ENCODE data around the gene PDE10A.
"Not testable (repeated sequence)": the region's sequence is repeated elsewhere in the genome, so short reads cannot be mapped to it uniquely, and the experiment has no call there.

The PDE10A gene

DNA sequence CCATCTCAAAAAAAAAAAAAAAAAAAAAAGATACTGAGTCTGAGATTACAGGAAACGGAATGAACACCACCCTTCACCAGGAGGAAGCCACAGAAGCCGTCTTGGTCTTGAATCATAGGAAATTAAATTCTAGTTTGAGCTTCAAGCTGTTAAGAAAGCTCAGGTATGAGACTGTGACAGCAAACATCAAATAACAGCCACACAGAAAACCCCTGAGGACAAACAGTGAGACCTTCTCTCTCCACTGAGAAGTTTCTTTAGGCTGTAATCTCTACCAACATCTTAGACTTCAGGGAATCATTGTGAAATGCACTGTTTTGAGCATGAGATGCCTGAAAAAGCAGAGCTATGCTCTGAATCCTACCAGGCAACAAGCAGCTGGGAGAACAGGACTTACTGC, 30.8 kb downstream of the PDE10A start:
- TF ChIP-seq, protein P1, sequence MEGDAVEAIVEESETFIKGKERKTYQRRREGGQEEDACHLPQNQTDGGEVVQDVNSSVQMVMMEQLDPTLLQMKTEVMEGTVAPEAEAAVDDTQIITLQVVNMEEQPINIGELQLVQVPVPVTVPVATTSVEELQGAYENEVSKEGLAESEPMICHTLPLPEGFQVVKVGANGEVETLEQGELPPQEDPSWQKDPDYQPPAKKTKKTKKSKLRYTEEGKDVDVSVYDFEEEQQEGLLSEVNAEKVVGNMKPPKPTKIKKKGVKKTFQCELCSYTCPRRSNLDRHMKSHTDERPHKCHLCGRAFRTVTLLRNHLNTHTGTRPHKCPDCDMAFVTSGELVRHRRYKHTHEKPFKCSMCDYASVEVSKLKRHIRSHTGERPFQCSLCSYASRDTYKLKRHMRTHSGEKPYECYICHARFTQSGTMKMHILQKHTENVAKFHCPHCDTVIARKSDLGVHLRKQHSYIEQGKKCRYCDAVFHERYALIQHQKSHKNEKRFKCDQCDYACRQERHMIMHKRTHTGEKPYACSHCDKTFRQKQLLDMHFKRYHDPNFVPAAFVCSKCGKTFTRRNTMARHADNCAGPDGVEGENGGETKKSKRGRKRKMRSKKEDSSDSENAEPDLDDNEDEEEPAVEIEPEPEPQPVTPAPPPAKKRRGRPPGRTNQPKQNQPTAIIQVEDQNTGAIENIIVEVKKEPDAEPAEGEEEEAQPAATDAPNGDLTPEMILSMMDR (IDR thresholded peaks at IDR 0.05; ENCODE audit: low read depth, low read length, missing control alignments) = no peak
- no peak for DNase-seq (ENCODE audit: low read depth)
- no peak overlapping the region for H3K4me3 ChIP-seq (ENCODE audit: low read depth, low read length)

DNA sequence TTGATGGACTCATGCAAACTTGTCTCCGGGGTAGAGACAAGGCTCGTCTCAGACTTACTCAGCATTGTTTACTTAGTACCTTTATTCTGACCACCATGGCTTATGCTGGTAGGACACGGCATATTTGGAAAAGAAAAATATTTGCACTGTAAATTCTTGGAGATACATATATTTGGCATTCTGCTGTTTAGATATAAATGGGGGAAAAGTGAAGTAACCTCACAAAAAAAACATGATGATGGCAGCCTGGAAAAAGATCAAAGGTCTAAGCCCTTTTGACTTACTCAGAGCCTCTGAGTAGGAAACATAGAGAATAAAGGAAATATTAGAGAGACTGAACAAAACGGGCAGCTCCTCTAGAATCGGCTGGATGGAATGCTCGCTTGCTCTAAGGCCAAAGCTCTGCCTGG, 32.5 kb downstream of the PDE10A start:
- no peak overlapping the region for H3K4me3 ChIP-seq (ENCODE audit: low read depth, low read length)
- TF ChIP-seq, protein P1 (IDR thresholded peaks at IDR 0.05; ENCODE audit: low read depth, low read length, missing control alignments) = no peak
- DNase-seq (ENCODE audit: low read depth) = no peak

DNA sequence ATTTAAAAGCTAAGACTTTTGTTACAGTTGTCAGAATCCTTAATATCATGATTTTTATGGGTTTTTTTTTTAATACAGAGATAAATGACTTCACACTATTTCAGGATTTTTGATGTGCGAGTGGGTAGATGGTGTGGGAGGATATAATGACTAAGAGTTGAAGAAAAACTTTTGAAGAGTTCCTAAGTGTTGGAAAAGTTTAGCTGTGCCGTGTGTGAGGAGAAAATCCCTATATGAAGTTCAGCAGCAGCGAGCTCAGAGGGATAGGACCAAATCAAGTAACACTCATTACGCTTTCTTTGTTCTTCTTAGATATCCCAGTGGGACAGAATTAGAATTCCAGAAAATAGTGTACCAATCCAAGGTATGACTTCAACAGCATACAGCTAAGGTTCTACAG, 34.1 kb downstream of the PDE10A start:
- TF ChIP-seq, protein P1 (IDR thresholded peaks at IDR 0.05; ENCODE audit: low read depth, low read length, missing control alignments) = no peak
- no peak for DNase-seq (ENCODE audit: low read depth)
- no peak overlapping the region for H3K4me3 ChIP-seq (ENCODE audit: low read depth, low read length)

DNA sequence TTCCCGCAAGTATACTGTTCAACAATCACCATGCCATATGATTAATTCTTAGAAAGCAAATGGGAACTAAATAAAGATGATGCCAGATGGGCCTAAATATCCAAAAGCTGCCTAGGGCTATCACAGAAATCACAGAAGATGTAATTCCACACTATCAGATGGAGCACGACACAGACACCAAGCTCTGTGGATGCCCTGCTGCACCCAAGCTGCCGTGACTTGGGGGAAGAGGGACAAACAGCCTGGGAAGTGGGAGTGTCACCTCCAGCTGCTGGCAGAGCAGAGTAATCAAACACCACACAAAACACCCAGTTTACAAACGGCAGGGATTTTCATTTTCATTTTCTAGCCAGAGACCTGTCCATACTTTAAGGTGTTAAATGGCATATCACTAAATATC, 35.7 kb downstream of the PDE10A start:
- no peak overlapping the region for H3K4me3 ChIP-seq (ENCODE audit: low read depth, low read length)
- DNase-seq (ENCODE audit: low read depth) = no peak
- TF ChIP-seq, protein P1 (IDR thresholded peaks at IDR 0.05; ENCODE audit: low read depth, low read length, missing control alignments) = no peak

DNA sequence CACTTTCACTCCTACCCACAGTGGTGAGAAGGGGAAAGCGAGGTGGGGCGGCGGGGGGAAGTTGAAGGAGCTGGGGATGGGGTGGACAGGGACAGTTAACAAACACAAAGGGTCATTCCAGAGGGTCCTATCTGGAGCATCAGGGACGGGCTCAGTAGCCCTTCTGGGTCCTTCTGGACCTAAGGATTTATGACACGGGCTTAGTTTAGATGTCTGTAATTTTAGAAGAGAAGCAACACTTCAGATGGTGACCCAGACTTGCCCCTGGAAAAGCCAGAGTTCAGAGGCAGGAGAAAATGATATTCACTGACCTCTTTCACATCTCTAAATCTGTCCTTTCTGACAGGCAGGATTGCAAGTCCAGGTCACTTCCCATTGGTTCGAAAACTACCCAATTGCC, 36.3 kb downstream of the PDE10A start:
- no peak for DNase-seq (ENCODE audit: low read depth)
- TF ChIP-seq, protein P1 (IDR thresholded peaks at IDR 0.05; ENCODE audit: low read depth, low read length, missing control alignments) = no peak
- no peak overlapping the region for H3K4me3 ChIP-seq (ENCODE audit: low read depth, low read length)

DNA sequence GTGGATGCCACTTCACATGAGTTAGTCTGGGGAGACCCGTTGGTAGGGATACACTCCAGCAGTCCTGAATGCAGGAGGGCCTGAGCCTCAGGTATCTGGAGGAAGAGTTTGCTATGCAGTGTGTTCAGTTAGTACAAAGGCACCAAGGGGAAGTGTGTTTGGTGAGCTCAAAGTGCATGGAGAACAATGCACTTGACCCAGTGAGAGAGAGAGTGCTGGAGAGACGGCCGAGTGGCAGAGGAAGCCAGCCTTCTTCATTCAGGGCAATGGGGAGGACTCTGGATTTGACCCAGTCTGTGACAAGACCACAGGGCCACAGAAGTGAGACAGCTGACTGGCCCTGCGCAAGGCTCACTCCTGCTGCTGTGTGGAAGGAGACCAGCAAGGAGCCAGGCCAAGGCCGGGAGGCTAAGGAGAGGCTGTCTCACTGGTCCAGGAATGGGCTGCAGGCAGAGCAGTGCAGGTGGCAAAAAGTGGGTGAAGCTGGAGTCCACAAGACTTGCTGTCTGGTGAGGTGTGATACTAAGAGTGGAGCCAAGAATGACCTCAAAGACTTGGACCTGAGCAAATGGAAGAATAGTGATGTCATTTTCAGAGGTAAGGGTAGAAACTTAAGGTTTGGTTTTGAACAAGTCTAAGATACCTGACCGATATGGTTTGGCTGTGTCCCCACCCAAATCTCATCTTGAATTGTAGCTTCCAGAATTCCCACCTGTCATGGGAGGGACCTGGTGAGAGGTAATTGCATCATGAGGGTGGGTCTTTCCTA, 38.0 kb downstream of the PDE10A start:
- TF ChIP-seq, protein P1 (IDR thresholded peaks at IDR 0.05; ENCODE audit: low read depth, low read length, missing control alignments) = no peak

DNA sequence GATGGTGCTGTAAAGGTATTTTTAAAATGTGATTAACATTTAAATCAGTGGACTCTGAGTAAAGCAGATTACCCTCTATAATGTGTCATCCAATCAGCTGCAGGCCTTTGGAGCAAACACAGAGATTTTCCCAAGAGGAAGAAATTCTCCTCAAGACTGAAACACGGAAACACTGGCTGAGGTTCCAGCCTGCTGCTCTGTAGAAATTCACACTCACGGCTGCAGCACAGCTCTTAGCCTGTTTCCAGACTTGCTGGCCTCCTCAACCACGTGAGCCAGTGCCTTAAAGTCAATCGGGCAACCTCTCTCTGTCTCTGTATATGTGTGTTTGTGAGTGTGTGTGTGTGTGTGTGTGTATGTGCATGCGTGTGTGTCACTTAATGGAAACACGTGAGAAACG, 41.1 kb downstream of the PDE10A start:
- no peak overlapping the region for H3K4me3 ChIP-seq (ENCODE audit: low read depth, low read length)
- TF ChIP-seq, protein P1 (IDR thresholded peaks at IDR 0.05; ENCODE audit: low read depth, low read length, missing control alignments) = no peak
- no peak for DNase-seq (ENCODE audit: low read depth)

More for the DNA sequence above, 38.0 kb downstream of the PDE10A start:
- H3K4me3 ChIP-seq (ENCODE audit: low read depth, low read length) = no peak overlapping the region
- DNase-seq (ENCODE audit: low read depth) = no peak

DNA sequence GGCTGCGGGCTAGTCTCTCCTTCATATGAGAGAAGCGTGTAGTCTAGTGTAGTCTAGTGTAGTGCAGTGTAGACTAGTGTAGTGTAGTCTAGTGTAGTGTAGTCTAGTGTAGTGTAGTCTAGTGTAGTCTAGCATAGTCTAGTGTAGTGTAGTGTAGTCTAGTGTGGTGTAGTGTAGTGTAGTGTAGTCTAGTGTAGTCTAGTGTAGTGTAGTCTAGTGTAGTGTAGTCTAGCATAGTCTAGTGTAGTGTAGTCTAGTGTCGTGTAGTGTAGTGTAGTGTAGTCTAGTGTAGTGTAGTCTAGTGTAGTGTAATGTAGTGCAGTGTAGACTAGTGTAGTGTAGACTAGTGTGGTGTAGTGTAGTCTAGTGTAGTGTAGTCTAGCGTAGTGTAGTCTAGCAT, 44.1 kb downstream of the PDE10A start:
- DNase-seq (ENCODE audit: low read depth); H3K4me3 ChIP-seq (ENCODE audit: low read depth, low read length): not testable (repeated sequence)
